ENCODE results near the gene MDM2.
A peak's percentile ranks its signal among the peaks of the same experiment; 100 is the strongest.
"Not testable (repeated sequence)": the region's sequence is repeated elsewhere in the genome, so short reads cannot be mapped to it uniquely, and the experiment has no call there.

MDM2 gene

GRCh38 chr12:68788554-68789143 is 19.3 kb upstream of the MDM2 start:
- DNase-seq: no peak

GRCh38 chr12:68789144-68789878 is 18.7 kb upstream of the MDM2 start:
- DNase-seq: no peak

- no peak for DNase-seq
These were observed 17.7 kb upstream of the MDM2 start for GRCh38 chr12:68790081-68790951.

- no peak for DNase-seq
These were observed 17.1 kb upstream of the MDM2 start for GRCh38 chr12:68790952-68791234.

GRCh38 chr12:68791897-68792481 is 16.0 kb upstream of the MDM2 start:
- DNase-seq: no peak

GRCh38 chr12:68792952-68793351 is 15.0 kb upstream of the MDM2 start:
- DNase-seq: peak; percentile 44

GRCh38 chr12:68793436-68793835 is 14.5 kb upstream of the MDM2 start:
- no peak for DNase-seq

GRCh38 chr12:68793975-68794652 is 13.9 kb upstream of the MDM2 start:
- DNase-seq: no peak

GRCh38 chr12:68794653-68795251 is 13.2 kb upstream of the MDM2 start:
- no peak for DNase-seq

GRCh38 chr12:68796399-68796798 is 11.6 kb upstream of the MDM2 start:
- DNase-seq: no peak

- no peak for DNase-seq
These were observed 9.1 kb upstream of the MDM2 start for GRCh38 chr12:68798882-68799234.

GRCh38 chr12:68800294-68800693 is 7.7 kb upstream of the MDM2 start:
- DNase-seq: no peak

GRCh38 chr12:68801124-68801523 is 6.9 kb upstream of the MDM2 start:
- DNase-seq: not testable (repeated sequence)

- DNase-seq: not testable (repeated sequence)
These were observed 5.6 kb upstream of the MDM2 start for GRCh38 chr12:68802372-68802745.

GRCh38 chr12:68802911-68803651 is 4.9 kb upstream of the MDM2 start:
- not testable (repeated sequence) for DNase-seq

GRCh38 chr12:68803948-68804656 is 3.9 kb upstream of the MDM2 start:
- no peak for DNase-seq

- DNase-seq: no peak
These were observed 3.1 kb upstream of the MDM2 start for GRCh38 chr12:68804657-68805591.

- no peak for DNase-seq
These were observed 2.3 kb upstream of the MDM2 start for GRCh38 chr12:68805592-68806120.

GRCh38 chr12:68806488-68807237 is 1.3 kb upstream of the MDM2 start:
- DNase-seq: no peak

Measured in activated CD4-positive, alpha-beta T cell treated with anti-CD3 and anti-CD28 coated beads, Interleukin-10, Interleukin-2, amounts not matched to agents 100 ng/mL and 50 ng/mL, durations not matched to agents 16 hours and 8 hours (primary cell).